Heart left ventricle (tissue), 16 donors: ENCODE data around the gene ERMARD. TPM values are rescaled to one million over a fixed set of nuclear protein-coding genes. Genes with fewer than 3 reads are reported as not detected.

Experiments
- ATAC-seq, 4 donors: fragments of 200-7000 bp; cut with Tn5 transposase; one replicate each; pipeline ENCODE4 v1.9.1; 2020 to 2022; ENCODE audit warnings: moderate library complexity in 4 of 4, mild to moderate bottlenecking in 3 of 4, moderate number of reproducible peaks in 1 of 4
- DNase-seq, 5 donors: peaks; one replicate each; pipeline ENCODE4 v3.0.0-alpha.2; 2020
- H3K27ac ChIP-seq, 12 donors: fragments of 200-600 bp; sonication (generic) in 4 of 12; one replicate each; pipeline versions ENCODE4 v1.5.0 to v1.8.0; 2016 to 2022; ENCODE audit warnings: mild to moderate bottlenecking in 2 of 12
- H3K27me3 ChIP-seq, 9 donors: fragments of 200-600 bp; sonication (generic) in 2 of 9; one replicate each; pipeline versions ENCODE4 v1.5.1 to v1.8.0; 2016 to 2022; ENCODE audit warnings: mild to moderate bottlenecking in 3 of 9
- H3K36me3 ChIP-seq, 9 donors: fragments of 200-600 bp; sonication (generic) in 2 of 9; one replicate each; pipeline versions ENCODE4 v1.5.0 to v1.8.0; 2018 to 2022; ENCODE audit warnings: mild to moderate bottlenecking in 2 of 9
- H3K4me1 ChIP-seq, 12 donors: fragments of 200-600 bp; sonication (generic) in 4 of 12; one replicate each; pipeline versions ENCODE4 v1.5.0 to v1.8.0; 2016 to 2022; ENCODE audit warnings: mild to moderate bottlenecking in 3 of 12
- H3K4me3 ChIP-seq, 12 donors: fragments of 200-600 bp; sonication (generic) in 4 of 12; one replicate each; pipeline versions ENCODE4 v1.5.0 to v1.8.0; 2017 to 2022; ENCODE audit warnings: mild to moderate bottlenecking in 9 of 12, moderate library complexity in 4 of 12
- H3K9me3 ChIP-seq, 12 donors: fragments of 200-600 bp; sonication (generic) in 4 of 12; one replicate each; pipeline versions ENCODE4 v1.5.0 to v1.8.0; 2016 to 2022; ENCODE audit warnings: mild to moderate bottlenecking in 1 of 12
- POLR2A ChIP-seq, 2 donors: fragments of 450-650 bp; IDR thresholded peaks; one replicate each; pipeline ENCODE4 v1.6.1; 2017; ENCODE audit warnings: antibody characterized with exemption in 2 of 2, mild to moderate bottlenecking in 2 of 2, moderate library complexity in 2 of 2
- WGBS, 4 donors: extraction: QIAGEN DNeasy Blood & Tissue Kit in 2 of 4; methylation state at CpG; one replicate each; pipeline versions ENCODE4 v1.1.5 to v1.1.7; 2013 to 2018; 5-methylcytosine and 5-hydroxymethylcytosine counted together
- intact Hi-C, 10 donors: fragments of 100-400 bp; cut with DNase I; formaldehyde crosslinking; loops; one replicate each; pipeline versions ENCODE4 v1.11.1 to v1.14.2; 2022
- polyA plus RNA-seq, 2 donors: library from polyadenylated mRNA; stranded (reverse); fragments of 200-250 nt; gene quantifications; one replicate each; pipeline ENCODE4 v1.2.3, GENCODE V29; 2013
- total RNA-seq, 9 donors: library from RNA; depleted of rRNA in 2 of 9; stranded (reverse); fragments of >200 nt in 2 of 9; fragmentation: NEBNext Ultra II Directional in 3 of 9; extraction: Animal tissue kit (Norgen Biotek cat#: 25700) in 3 of 9; gene quantifications; one replicate each; pipeline versions ENCODE4 v1.1.0 to v1.2.4, GENCODE V29; 2016 to 2023
- TF ChIP-seq, protein P1 (sequence below), 12 donors: fragments of 200-600 bp; sonication (generic) in 4 of 12; IDR thresholded peaks; one replicate each; pipeline versions ENCODE4 v1.5.0 to v1.8.0; 2018 to 2022; ENCODE audit warnings: antibody characterized with exemption in 12 of 12, mild to moderate bottlenecking in 5 of 12
- donor health status: ischemic (EF 13 %, LVEDD 7.1; RV severe dilation, severe dysfunction).
- donor health status: healthy with polysubstance abuse.
- donor health status: DM: no; HTN: yes; CAD: no.
- donor health status: DM: no; HTN: no; CAD: no.
- donor health status: ischemic (EF 25% LVEDD 6.9; RV normal size, moderate dysfunction).
- donor health status: ischemic (EF 25% LVEDD 5.7; RV mildly dilated, moderate dysfunction).
- donor health status: healthy.
- donor health status: DM: yes; HTN: yes; CAD: no.
- donor health status: ischemic (EF 35%, LVEDD 5.7; RV mildly dilated, moderate dysfunction).
- donor health status: nonischemic (EF 11% LVEDD 7.7; RV severe dilation, severe dysfunction).
- donor health status: DM: yes; HTN: yes; CAD: no.
- donor health status: PGD.
- donor health status: ischemic (EF 29% LVEDD 5.4; RV normal size, mild dysfunction).
- donor health status: nonischemic (EF 23%, LVEDD 6.1; RV moderate dilation, normal function).

ERMARD gene
- total and polyA plus RNA-seq, 11 donors = 6.4 to 19.5 (median 8.8) TPM

DNA sequence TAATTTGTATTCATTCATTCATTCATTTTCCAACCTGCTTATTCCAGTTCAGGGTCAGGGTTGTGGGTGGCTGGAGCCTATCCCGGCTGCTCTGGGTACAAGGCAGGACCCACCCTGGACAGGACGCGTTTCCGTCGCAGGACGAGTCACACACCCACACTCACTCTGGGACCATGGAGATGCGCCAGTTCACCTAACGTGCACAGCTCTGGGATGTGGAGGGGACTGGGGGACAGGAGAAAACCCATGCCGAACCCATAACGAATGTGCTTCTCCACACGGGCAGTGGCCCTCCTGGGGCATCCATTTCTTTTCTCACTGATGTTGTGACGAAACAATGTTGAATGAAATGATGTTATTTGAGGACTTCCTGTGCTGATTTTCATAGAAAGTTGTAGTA is 26.5 kb downstream of the ERMARD start:
- no peak for DNase-seq
- TF ChIP-seq, protein P1, sequence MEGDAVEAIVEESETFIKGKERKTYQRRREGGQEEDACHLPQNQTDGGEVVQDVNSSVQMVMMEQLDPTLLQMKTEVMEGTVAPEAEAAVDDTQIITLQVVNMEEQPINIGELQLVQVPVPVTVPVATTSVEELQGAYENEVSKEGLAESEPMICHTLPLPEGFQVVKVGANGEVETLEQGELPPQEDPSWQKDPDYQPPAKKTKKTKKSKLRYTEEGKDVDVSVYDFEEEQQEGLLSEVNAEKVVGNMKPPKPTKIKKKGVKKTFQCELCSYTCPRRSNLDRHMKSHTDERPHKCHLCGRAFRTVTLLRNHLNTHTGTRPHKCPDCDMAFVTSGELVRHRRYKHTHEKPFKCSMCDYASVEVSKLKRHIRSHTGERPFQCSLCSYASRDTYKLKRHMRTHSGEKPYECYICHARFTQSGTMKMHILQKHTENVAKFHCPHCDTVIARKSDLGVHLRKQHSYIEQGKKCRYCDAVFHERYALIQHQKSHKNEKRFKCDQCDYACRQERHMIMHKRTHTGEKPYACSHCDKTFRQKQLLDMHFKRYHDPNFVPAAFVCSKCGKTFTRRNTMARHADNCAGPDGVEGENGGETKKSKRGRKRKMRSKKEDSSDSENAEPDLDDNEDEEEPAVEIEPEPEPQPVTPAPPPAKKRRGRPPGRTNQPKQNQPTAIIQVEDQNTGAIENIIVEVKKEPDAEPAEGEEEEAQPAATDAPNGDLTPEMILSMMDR (IDR thresholded peaks at IDR 0.05) = no peak
- no peak for TF ChIP-seq POLR2A (IDR thresholded peaks at IDR 0.05)
- H3K4me1 ChIP-seq = no peaks in the 10 kb centered on the region
- H3K27me3 ChIP-seq = no peaks in the 10 kb centered on the region
- ATAC-seq = no peak
- no peaks in the 10 kb centered on the region for H3K9me3 ChIP-seq
- intact Hi-C loops = no loop called here
- WGBS, 4 donors = 94% methylated on average over 12 of the region's 12 CpGs
- peaks cover 0 to 78% (median 64%) of the 10 kb centered on the region in 9 donors for H3K36me3 ChIP-seq
- H3K27ac ChIP-seq = no peak overlapping the region
- H3K4me3 ChIP-seq = no peak overlapping the region

DNA sequence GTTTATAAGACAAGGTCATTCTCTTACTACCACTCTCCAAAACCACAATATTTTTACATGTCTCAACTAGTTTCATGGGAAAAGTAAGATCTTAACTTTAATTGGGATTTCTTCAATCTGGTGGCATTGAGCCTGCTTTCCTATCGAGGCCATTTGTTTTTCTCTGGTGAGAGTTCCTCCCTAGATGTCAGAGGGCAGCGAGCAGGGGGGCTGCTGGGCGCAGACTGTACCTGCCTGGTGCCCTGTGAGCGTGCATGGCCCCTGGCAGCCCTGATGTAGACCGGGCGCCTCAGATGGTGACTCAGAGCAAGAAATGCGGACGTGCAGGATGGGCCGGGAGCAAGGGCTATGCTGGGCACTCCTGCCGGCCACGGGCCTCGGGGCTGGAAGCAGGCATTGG is 27.2 kb downstream of the ERMARD start:
- H3K9me3 ChIP-seq = no peaks in the 10 kb centered on the region
- peaks cover 0 to 71% (median 60%) of the 10 kb centered on the region in 9 donors for H3K36me3 ChIP-seq
- no peaks in the 10 kb centered on the region for H3K4me1 ChIP-seq
- WGBS, 4 donors = 87 to 96% (median 94%) methylated on average over 9 to 12 of the region's 12 CpGs
- H3K27ac ChIP-seq = no peak overlapping the region
- TF ChIP-seq POLR2A (IDR thresholded peaks at IDR 0.05) = no peak
- TF ChIP-seq, protein P1 (IDR thresholded peaks at IDR 0.05) = no peak
- no peak for ATAC-seq
- intact Hi-C loops = no loop called here
- DNase-seq = no peak
- no peak overlapping the region for H3K4me3 ChIP-seq
- H3K27me3 ChIP-seq = no peaks in the 10 kb centered on the region

DNA sequence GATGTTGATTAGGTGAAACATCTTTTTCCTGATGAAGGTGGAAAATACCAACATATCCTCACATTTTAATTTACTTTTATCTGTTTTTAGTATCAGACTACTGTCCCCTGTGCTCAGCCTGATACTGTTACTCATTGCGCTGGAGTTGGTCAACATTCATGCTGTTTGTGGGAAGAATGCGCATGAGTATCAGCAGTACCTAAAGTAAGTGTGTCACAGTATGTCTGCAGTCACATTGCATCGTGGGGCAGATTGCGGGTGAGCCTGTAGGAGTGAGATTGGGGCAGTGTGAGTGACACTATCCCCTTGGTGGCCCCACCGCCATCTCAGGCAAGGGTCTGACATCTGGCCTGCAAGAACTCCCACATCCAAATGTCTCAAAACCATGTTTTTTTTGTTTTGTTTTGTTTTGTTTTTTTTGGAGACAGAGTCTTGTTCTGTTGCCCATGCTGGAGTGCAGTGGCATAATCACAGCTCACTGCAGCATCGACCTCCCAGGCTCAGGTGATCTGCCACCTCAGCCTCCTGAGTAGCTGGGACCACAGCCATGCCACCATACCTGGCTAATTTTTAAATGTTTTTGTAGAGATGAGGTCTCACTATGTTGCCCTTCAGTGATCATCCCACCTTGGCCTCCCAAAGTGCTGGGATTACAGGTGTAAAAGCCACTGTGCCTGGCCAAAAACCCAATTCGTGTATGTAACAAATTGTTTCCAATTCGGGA is 27.8 kb downstream of the ERMARD start:
- 81 to 87% (median 86%) methylated on average over 8 of the region's 8 CpGs for WGBS, 4 donors
- no peak for DNase-seq
- no peak for ATAC-seq
- no peak overlapping the region for H3K4me3 ChIP-seq
- no peaks in the 10 kb centered on the region for H3K9me3 ChIP-seq
- TF ChIP-seq POLR2A (IDR thresholded peaks at IDR 0.05) = no peak
- TF ChIP-seq, protein P1 (IDR thresholded peaks at IDR 0.05) = no peak
- H3K4me1 ChIP-seq = no peaks in the 10 kb centered on the region
- H3K27me3 ChIP-seq = no peaks in the 10 kb centered on the region
- H3K27ac ChIP-seq = no peak overlapping the region
- H3K36me3 ChIP-seq = peaks cover 0 to 67% (median 54%) of the 10 kb centered on the region in 9 donors
- intact Hi-C loops = no loop called here

DNA sequence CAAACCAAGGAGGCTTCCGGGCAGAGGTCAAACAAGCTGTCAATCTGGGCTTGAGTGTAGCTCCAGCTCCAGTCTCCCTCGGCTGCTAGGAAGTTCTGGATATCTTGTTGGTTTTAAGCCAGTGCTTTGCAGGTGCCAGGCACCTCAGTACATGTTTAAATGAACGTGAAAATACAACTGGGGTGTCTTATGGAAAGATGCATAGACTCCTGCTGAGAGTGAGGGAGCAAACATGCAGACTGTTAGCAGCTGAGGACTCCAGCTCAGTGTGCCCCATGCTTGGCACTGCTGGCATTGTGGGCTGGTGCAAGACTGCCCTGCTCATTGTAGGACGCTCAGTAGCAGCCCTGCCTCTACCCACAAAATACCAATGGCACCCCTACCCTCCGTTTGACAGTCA is 28.5 kb downstream of the ERMARD start:
- Histone ChIP-seq H3K4me3 (no peak overlapping the region), H3K27ac (no peak overlapping the region), H3K4me1 (no peaks in the 10 kb centered on the region), H3K27me3 (no peaks in the 10 kb centered on the region), H3K9me3 (no peaks in the 10 kb centered on the region), H3K36me3 (peaks cover 0 to 66% (median 53%) of the 10 kb centered on the region in 9 donors)
- intact Hi-C loops = no loop called here
- TF ChIP-seq, protein P1 (IDR thresholded peaks at IDR 0.05) = no peak
- no peak for TF ChIP-seq POLR2A (IDR thresholded peaks at IDR 0.05)
- WGBS, 4 donors = 80 to 93% (median 83%) methylated on average over 5 of the region's 5 CpGs
- ATAC-seq (no peak), DNase-seq (no peak)
